Keratinocyte (primary cell): Measurements from ENCODE around the gene SLC17A9. TPM values are rescaled to one million over a fixed set of nuclear protein-coding genes. Genes with fewer than 3 reads are reported as not detected.

Experiments used
- DNase-seq: peaks from one replicate; pipeline ENCODE4 v3.0.0-alpha.2; 2011; ENCODE audit warnings: low read depth, missing footprints, low spot score
- FAIRE-seq: peaks from 2 replicates; lab custom pipeline; 2011; peaks lifted over from hg19 to GRCh38; lab: Jason Lieb, UNC
- H2AFZ ChIP-seq: 2 replicates; pipeline ENCODE4 v1.6.0; 2012; ENCODE audit warnings: low read length, control low read depth, inconsistent platforms; ENCODE audit not compliant: control insufficient read depth
- H3K27ac ChIP-seq: 2 replicates; pipeline ENCODE4 v1.5.1; 2011; ENCODE audit warnings: low read length; ENCODE audit not compliant: control insufficient read depth, insufficient read depth
- H3K27me3 ChIP-seq: 3 replicates; pipeline ENCODE4 v1.6.0; 2011; ENCODE audit warnings: low read length; ENCODE audit not compliant: control insufficient read depth, insufficient read depth; ENCODE audit errors: extremely low read depth
- H3K36me3 ChIP-seq, 2 experiments: 2 replicates in 1 of 2; 3 replicates in 1 of 2; pipeline ENCODE4 v1.5.1; 2011; ENCODE audit warnings: low read length in 2 of 2, mild to moderate bottlenecking in 1 of 2; ENCODE audit not compliant: control insufficient read depth in 2 of 2, insufficient read depth in 2 of 2; ENCODE audit errors: extremely low read depth in 1 of 2
- H3K4me1 ChIP-seq: 3 replicates; pipeline ENCODE4 v1.5.1; 2011; ENCODE audit warnings: low read length; ENCODE audit not compliant: control insufficient read depth, insufficient read depth; ENCODE audit errors: extremely low read depth
- H3K4me2 ChIP-seq: 3 replicates; pipeline ENCODE4 v1.6.0; 2011; ENCODE audit warnings: low read depth, low read length; ENCODE audit not compliant: control insufficient read depth, insufficient read depth; ENCODE audit errors: extremely low read depth
- H3K4me3 ChIP-seq, 3 experiments: fragments of 200-600 bp in 1 of 3; sonication (generic) in 1 of 3; 2 replicates in 2 of 3; 3 replicates in 1 of 3; pipeline ENCODE4 v1.5.1; 2011 to 2016; ENCODE audit warnings: low read length in 3 of 3, mild to moderate bottlenecking in 3 of 3, control low read depth in 2 of 3, inconsistent platforms in 1 of 3, low read depth in 1 of 3, mixed read lengths in 1 of 3, mixed run types in 1 of 3, moderate library complexity in 1 of 3; ENCODE audit not compliant: control insufficient read depth in 2 of 3, insufficient read depth in 2 of 3; ENCODE audit errors: extremely low read depth in 1 of 3
- H3K79me2 ChIP-seq: 2 replicates; pipeline ENCODE4 v1.6.0; 2012; ENCODE audit warnings: low read length; ENCODE audit not compliant: control insufficient read depth, insufficient read depth
- H3K9ac ChIP-seq: 3 replicates; pipeline ENCODE4 v1.6.0; 2011; ENCODE audit warnings: low read length; ENCODE audit not compliant: control insufficient read depth, insufficient read depth; ENCODE audit errors: extremely low read depth
- H3K9me1 ChIP-seq: 3 replicates; pipeline ENCODE4 v1.6.0; 2011; ENCODE audit warnings: low read length; ENCODE audit not compliant: control insufficient read depth, insufficient read depth; ENCODE audit errors: extremely low read depth
- H3K9me3 ChIP-seq: 2 replicates; pipeline ENCODE4 v1.5.1; 2012; ENCODE audit warnings: low read depth, low read length; ENCODE audit not compliant: control insufficient read depth
- H4K20me1 ChIP-seq: 3 replicates; pipeline ENCODE4 v1.6.0; 2011; ENCODE audit warnings: low read length; ENCODE audit not compliant: control insufficient read depth, insufficient read depth; ENCODE audit errors: extremely low read depth
- EZH2 ChIP-seq: IDR thresholded peaks from one replicate; pipeline ENCODE4 v1.6.1; 2012; ENCODE audit warnings: inconsistent platforms, mild to moderate bottlenecking, low read length, moderate library complexity
- dilution Hi-C: fragments of 300-500 bp; cut with MboI; formaldehyde crosslinking; loops from one replicate; pipeline ENCODE4 v1.7.0; 2020; ENCODE audit warnings: low sequenced_read_pairs; ENCODE audit not compliant: extremely low pct_ligation_motif_present
- polyA plus RNA-seq, 5 experiments: library from polyadenylated mRNA; depleted of rRNA in 3 of 5; stranded (reverse) in 3 of 5; stranded (forward) in 1 of 5; unstranded in 1 of 5; fragments of >200 nt; gene quantifications; 1 replicate in 1 of 5; 2 replicates in 3 of 5; 3 replicates in 1 of 5; pipeline versions ENCODE4 v1.2.1 to v1.2.3, GENCODE V29; 2011 to 2012; ENCODE audit warnings: missing spikeins in 2 of 5, low read depth in 1 of 5, low replicate concordance in 1 of 5
- TF ChIP-seq, protein P1 (sequence below), 3 experiments: IDR thresholded peaks in 1 of 3; conservative IDR thresholded peaks in 1 of 3; optimal IDR thresholded peaks in 1 of 3; 2 replicates in 2 of 3; 3 replicates in 1 of 3; pipeline versions ENCODE3 to v1.5.1; 2011; ENCODE audit warnings: low read length in 3 of 3, mild to moderate bottlenecking in 3 of 3, moderate library complexity in 2 of 3, control low read depth in 1 of 3, inconsistent platforms in 1 of 3; ENCODE audit not compliant: insufficient read depth in 2 of 3; ENCODE audit errors: extremely low read depth in 1 of 3

Gene SLC17A9
- polyA plus RNA-seq, 1 donor (not counting 4 experiments of a cell fraction or from before 2014, with no cell fraction given), result not detected

GRCh38 chr20:62968378-62969178 lies 16.1 kb downstream of the SLC17A9 start:
- H3K4me1 ChIP-seq, result peaks cover 8% of the 10 kb centered on the region
- no peak overlapping the region for H3K4me3 ChIP-seq
- peaks cover 8% of the 10 kb centered on the region for H4K20me1 ChIP-seq
- no peak overlapping the region for H3K4me2 ChIP-seq
- no peak overlapping the region for H3K27ac ChIP-seq
- dilution Hi-C loops, result no loop called here
- FAIRE-seq (no peak), DNase-seq (no peak)
- H3K9me3 ChIP-seq, result no peaks in the 10 kb centered on the region
- H2AFZ ChIP-seq, result no peak overlapping the region
- no peaks in the 10 kb centered on the region for H3K9me1 ChIP-seq
- H3K36me3 ChIP-seq, result no peaks in the 10 kb centered on the region
- peaks cover 54% of the 10 kb centered on the region for H3K27me3 ChIP-seq
- TF ChIP-seq, protein P1, sequence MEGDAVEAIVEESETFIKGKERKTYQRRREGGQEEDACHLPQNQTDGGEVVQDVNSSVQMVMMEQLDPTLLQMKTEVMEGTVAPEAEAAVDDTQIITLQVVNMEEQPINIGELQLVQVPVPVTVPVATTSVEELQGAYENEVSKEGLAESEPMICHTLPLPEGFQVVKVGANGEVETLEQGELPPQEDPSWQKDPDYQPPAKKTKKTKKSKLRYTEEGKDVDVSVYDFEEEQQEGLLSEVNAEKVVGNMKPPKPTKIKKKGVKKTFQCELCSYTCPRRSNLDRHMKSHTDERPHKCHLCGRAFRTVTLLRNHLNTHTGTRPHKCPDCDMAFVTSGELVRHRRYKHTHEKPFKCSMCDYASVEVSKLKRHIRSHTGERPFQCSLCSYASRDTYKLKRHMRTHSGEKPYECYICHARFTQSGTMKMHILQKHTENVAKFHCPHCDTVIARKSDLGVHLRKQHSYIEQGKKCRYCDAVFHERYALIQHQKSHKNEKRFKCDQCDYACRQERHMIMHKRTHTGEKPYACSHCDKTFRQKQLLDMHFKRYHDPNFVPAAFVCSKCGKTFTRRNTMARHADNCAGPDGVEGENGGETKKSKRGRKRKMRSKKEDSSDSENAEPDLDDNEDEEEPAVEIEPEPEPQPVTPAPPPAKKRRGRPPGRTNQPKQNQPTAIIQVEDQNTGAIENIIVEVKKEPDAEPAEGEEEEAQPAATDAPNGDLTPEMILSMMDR (optimal IDR thresholded peaks at IDR 0.05 in 1 of 3, IDR thresholded peaks at IDR 0.05 in 1 of 3, conservative IDR thresholded peaks at IDR 0.05 in 1 of 3; ENCODE audit: extremely low read depth in 1 of 3, insufficient read depth in 2 of 3, low read length in 3 of 3), result no peak
- TF ChIP-seq EZH2, result no peak
- no peaks in the 10 kb centered on the region for H3K79me2 ChIP-seq
- H3K9ac ChIP-seq, result no peak overlapping the region

DNA sequence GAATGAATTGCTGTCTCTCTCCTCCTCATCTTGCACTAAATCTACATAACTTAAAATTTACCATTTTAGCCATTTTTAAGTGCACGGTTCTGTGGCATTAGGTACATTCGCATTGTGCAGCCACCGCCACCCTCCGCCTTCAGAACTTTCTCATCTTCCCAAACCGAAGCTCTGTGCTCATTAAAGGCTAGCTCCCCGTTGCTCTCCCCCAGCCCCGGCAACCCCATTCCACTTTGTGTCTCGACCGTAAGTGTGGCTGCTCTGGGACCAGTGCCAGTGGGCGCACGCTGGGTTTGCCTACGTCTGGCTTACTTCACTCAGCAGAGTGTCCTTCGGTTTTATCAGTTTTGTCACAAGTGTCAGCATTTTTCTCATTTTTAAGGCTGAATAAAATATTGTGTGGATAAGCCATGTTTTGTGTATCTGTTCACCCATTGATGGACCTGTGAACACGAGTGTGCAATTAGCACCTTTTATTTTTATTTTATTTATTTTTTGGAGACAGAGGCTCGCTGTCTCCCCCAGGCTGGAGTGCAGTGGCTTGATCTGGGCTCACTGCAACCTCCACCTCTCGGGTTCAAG lies 16.8 kb downstream of the SLC17A9 start:
- H3K79me2 ChIP-seq, result no peaks in the 10 kb centered on the region
- H3K27me3 ChIP-seq, result peaks cover 56% of the 10 kb centered on the region
- H3K36me3 ChIP-seq, result no peaks in the 10 kb centered on the region
- no peak overlapping the region for H3K27ac ChIP-seq
- H4K20me1 ChIP-seq, result peaks cover 7% of the 10 kb centered on the region
- no peaks in the 10 kb centered on the region for H3K9me1 ChIP-seq
- H2AFZ ChIP-seq, result no peak overlapping the region
- no peaks in the 10 kb centered on the region for H3K9me3 ChIP-seq
- TF ChIP-seq EZH2, result no peak
- TF ChIP-seq, protein P1 (optimal IDR thresholded peaks at IDR 0.05 in 1 of 3, IDR thresholded peaks at IDR 0.05 in 1 of 3, conservative IDR thresholded peaks at IDR 0.05 in 1 of 3; ENCODE audit: extremely low read depth in 1 of 3, insufficient read depth in 2 of 3, low read length in 3 of 3), result no peak
- H3K9ac ChIP-seq, result no peak overlapping the region
- no peak for FAIRE-seq
- dilution Hi-C loops, result no loop called here
- no peak overlapping the region for H3K4me3 ChIP-seq
- DNase-seq, result no peak
- H3K4me2 ChIP-seq, result no peak overlapping the region
- H3K4me1 ChIP-seq, result peaks cover 8% of the 10 kb centered on the region
